T-helper 1 cell treated with Interleukin-12 subunit alpha and Interleukin-12 subunit beta and Interleukin-4 antibody, amounts not matched to agents 30 ng/mL and 1 ng/mL, for 36 hours (primary cell): Measurements from ENCODE around the gene RFX2. TPM values are rescaled to one million over a fixed set of nuclear protein-coding genes. Genes with fewer than 3 reads are reported as not detected.
"Not testable (repeated sequence)": the region's sequence is repeated elsewhere in the genome, so short reads cannot be mapped to it uniquely, and the experiment has no call there.

ENCODE experiments used
- intact Hi-C: fragments of 100-400 bp; cut with micrococcal nuclease; formaldehyde crosslinking; loops from one replicate; pipeline ENCODE4 v1.15.1; 2024
- total RNA-seq: library from RNA; stranded (reverse); gene quantifications from 2 replicates; pipeline ENCODE4 v1.2.3, GENCODE V29; 2022

RFX2 gene
- total RNA-seq, 1 donor from 2014 or later, result 8.9 TPM

DNA sequence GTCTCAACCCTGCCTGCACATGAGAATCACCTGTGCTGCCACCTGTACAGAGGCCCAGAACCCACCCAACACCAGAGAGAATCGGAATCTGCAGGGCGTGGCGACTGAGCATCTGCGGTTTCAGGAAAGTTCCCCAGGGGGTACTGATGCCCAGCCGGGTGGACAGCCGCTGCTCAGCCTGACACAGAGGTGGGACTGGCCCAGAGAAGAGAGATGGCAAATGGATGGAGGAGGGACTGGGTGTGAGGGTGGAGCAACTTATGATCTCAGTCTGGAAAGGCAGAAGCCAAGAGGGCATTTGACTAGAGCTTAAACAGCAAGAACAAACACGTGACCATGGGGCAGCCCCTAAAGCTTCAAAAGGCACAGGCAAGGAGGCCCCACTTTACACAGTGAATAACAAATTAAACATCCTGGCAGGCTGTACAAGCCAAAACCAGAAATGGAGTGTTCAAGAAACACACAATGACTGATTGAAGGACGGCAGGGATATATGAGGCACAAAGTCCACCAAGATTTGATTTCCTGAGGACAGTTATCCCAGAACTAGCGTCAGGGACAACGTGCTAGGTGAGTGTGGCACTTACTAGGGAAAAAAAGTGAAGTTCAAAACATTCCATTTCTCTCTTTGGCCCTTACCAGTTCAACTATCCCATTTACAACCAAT, 135.4 kb downstream of the RFX2 start:
- intact Hi-C loops, result loop anchor here (5.0 to 10.0 kb wide), 4 partner anchors 137 to 1560 kb away; partner anchors contain the start of genes GPR108, PNPLA6, RFX2 and SAFB

- intact Hi-C loops, result loop anchor here (10.0 kb wide), 1 partner anchor 1561 kb away; the partner anchor contains the start of gene PNPLA6
Observed at GRCh38 chr19:5973867-5974635, 136.2 kb downstream of the RFX2 start.

GRCh38 chr19:5973376-5973775, 136.9 kb downstream of the RFX2 start:
- intact Hi-C loops, result loop anchor here (10.0 kb wide), 1 partner anchor 1561 kb away; the partner anchor contains the start of gene PNPLA6

GRCh38 chr19:5972355-5972731, 138.0 kb downstream of the RFX2 start:
- intact Hi-C loops, result loop anchor here (10.0 kb wide), 1 partner anchor 1562 kb away; the partner anchor contains the start of gene PNPLA6

GRCh38 chr19:5971714-5972354, 138.5 kb downstream of the RFX2 start:
- intact Hi-C loops, result loop anchor here (10.0 kb wide), 1 partner anchor 1563 kb away; the partner anchor contains the start of gene PNPLA6

DNA sequence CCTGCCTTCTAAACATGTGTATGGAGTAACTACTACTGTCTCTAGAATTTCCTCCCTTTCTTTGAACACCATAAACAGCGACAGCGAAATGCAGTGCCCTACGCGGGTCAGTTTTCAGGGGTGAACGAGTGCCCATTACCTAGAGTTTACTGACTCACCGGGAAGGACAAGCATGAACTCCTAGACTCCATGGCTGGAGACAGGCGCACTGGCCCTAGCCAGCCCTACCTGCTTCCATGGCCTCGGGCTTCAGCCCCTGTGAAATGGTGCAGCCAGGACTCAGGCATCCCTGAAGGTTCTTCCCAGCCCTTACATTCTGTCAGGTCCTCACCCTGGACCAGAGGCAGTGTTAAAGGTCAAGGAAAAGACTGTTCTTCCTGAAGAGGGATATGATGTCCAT, 140.8 kb downstream of the RFX2 start:
- intact Hi-C loops, result no loop called here

DNA sequence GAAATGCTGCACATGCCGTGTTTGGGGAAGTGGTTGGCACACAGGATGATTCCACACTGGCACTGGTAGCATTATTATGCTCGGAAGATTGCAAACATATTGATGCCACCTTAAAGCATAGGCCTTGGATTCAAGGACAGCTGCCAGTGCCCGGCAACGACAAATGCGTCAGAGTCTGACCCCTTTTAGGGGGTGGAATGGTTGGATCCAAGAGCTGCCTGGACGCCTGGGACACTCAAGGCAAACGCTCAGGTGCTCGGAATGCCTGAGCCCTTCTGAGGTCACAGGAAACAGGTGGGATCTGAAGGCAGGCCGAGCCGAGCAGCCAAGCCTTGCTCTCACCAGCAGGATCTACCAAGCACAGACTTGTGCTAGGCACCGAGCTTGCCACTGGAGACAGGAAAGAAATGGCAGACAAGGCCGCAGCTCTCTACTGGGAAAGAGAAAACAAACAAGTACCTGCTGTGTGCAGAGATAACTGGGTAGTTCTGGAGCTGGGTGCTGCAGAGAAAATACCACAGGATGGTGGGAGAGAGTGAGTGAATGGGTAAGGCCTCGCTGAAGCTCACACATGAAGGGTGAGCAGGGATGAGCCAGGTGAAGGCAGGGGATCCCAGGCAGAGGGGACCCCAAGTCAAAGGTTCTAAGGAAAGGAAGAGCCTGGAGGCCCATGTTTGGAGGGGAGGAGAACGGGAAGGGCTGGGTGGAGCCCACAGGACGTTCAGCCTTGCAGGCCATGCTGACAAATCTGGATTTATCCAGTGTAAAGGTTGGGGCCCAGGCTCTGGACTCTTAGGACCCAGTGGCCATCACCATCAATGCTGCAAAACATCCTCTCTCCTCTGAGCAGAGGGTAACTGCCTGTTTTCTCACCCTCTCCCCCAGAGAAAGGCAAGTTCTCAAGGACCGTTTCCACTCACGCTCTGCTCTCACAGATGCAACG, 141.6 kb downstream of the RFX2 start:
- intact Hi-C loops, result loop anchor here (1.0 kb wide), 3 partner anchors 10 to 54 kb away; partner anchors contain the start of gene RANBP3

GRCh38 chr19:5967994-5968430, 142.3 kb downstream of the RFX2 start:
- intact Hi-C loops, result loop anchor here (1.0 kb wide), 3 partner anchors 10 to 54 kb away; partner anchors contain the start of gene RANBP3

DNA sequence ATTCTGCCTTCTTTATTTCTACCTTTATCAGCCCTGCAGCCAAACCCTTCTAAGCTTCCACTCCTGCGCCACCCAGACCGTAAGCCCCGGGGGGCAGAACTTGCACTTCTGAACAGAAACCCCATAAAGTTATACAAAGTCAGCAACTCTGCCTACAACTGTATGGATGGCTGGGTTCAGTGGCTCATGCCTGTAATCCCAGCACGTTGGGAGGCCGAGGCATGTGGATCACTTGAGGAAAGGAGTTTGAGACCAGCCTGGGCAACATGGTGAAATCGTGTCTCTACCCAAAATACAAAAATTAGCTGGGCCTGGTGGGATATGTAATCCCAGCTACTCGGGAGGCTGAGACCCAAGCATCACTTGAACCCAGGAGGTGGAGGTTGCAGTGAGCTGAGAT, 142.7 kb downstream of the RFX2 start:
- intact Hi-C loops, result no loop called here

- intact Hi-C loops, result no loop called here
Observed at GRCh38 chr19:5966941-5967340, 143.4 kb downstream of the RFX2 start.

DNA sequence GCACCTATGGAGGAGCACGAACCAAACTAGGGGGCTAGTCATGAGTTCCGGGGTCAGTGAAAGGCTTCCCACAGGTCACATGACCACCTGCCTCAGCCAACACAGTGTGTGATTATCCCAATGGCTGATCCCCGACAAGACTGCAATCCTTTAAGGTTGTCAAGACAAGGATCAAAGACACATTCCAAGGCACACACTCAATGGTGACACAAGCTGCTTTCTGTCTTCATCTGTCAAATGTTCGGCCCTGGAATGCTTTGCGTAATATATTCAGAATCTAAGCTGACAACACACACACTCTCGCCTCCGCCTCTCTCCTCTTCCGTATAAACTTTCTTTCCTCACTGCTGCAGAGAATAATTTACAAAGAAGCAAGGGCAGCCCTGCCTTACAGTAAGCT, 144.1 kb downstream of the RFX2 start:
- intact Hi-C loops, result no loop called here

DNA sequence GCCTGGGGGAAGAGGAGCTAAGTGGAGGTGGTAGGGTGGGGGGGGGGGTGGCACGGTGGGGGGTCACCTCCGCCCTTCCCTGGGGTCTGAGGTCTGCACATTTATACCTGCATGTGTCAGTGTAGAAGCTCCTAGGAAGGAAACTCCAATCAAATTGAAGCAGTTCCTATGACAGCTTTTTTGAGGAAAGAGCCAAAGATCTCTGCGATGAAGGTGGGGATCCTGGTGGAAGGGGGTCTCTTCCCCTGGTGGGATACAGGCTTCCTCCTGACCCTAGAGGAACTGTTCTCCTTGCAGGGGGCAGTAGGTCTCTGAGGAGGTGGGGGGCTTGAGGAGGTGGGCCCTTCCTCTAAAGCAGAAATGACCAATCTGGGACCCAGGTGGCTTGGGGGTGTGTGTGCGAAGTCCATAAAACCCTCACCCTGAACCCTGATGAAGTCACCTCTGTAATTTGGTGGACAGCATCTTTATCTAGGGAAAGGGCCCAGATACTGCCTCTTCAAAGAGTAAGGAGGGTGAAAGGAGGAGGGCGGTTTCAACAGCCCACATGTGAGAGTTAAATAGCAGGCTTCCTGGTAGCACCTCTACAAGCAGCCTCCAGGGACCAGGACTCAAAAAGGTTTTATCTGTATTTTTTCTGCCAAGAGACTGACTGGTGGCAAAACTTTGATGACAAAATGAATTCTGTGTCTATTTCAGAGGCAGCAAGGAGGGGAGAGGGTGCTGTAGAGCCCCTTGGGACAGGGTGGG, 145.3 kb downstream of the RFX2 start:
- intact Hi-C loops, result no loop called here

DNA sequence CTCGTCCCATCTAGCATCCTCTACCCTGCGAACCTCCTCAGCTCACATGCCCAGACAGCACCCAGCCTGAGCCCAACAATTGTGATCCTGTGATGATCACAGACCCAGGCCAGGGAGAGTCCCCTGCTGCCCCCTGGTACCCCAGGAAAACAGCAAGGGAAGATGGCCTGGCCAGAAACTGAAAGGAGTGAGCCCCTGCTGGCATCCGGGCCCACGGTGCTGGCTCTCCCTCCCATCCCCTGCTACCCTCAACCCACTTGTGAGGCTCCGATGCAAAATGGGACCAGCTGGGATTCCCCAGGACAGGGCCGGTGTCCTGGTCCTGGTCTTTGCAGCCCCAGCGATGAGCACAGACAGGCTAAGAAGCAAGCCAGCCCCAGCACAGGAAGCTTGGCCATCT, 146.4 kb downstream of the RFX2 start:
- intact Hi-C loops, result loop anchor here (2.0 kb wide), 1 partner anchor 15 kb away; no protein-coding TSS in a partner anchor

DNA sequence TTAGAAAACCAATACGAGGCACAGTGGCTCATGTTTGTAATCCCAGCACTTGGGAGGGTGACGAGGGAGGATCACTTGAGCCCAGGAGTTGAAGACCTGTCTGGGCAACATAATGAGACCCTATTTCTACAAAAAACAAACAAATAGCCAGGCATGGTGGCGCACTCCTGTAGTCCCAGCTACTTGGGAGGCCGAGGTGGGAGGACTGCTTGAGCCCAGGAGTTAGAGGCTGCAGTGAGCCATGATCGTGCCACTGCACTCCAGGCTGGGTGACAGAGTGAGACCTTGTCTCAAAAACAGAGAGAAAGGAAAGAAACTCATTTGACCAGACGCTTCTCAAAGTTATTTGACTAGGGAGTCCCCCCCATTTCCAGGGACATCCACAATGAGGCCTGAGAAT, 147.0 kb downstream of the RFX2 start:
- intact Hi-C loops, result loop anchor here (2.0 kb wide), 1 partner anchor 14 kb away; no protein-coding TSS in a partner anchor

DNA sequence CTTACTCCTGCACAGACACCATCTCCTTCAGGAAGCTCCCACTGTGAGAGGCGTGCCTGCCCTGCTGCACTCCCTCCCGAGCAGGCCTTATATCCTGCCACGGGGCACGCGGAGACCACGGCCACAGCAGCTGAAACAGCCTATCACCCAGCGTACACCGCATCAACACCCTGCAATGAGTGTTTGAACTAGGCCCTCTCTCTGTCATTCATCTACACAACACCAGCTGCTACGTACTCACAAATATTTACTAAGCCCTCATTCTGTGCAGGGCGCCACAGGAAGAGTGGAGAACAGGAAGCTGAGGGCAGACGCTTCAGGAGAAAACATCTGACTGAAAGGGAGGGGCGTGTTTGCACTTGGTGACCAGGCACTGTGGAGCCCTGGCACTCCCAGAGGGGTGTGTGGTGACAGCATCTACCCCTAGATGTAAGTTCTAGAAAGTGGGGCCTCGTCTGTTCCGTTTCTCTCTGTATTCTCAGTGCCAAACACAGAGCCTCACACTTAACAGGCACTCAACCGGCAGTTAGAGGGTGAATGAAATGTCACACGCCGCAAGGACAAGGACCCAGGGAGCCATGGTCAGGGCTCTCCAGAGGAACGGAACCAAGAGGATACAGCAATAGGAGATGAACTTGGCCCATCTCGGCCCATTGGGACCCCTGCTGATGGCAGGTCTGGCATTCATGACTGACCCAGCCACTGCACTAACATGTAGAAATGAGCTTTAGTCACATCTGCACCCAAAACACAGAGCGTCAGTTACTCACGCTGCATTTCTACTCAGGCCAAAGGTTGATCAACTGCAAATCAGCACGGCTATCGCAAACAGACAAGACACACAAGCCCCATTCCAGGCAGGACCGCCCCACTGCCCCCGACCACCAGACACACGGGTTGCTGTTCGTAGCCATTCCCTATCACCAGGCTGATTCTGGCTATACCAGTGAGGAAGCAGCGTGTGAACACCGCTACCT, 148.0 kb downstream of the RFX2 start:
- intact Hi-C loops, result loop anchor here (1.0 to 2.0 kb wide), 4 partner anchors 9 to 58 kb away; partner anchors contain the start of genes RANBP3 and VMAC

DNA sequence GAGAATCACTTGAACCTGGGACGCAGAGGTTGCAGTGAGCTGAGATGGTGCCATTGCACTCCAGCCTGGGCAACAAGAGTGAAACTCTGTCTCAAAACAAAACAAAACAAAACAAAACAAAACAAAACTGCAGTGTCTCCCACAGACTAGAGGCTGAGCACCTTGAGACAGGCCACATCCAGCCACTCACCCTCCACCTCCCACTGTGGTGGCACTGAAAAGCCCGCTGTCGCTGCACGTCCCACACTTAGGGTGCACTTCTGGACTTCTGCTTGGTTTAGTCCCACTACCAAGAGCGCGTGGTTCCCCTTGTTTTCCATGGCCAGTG, 148.7 kb downstream of the RFX2 start:
- intact Hi-C loops, result not testable (repeated sequence)

DNA sequence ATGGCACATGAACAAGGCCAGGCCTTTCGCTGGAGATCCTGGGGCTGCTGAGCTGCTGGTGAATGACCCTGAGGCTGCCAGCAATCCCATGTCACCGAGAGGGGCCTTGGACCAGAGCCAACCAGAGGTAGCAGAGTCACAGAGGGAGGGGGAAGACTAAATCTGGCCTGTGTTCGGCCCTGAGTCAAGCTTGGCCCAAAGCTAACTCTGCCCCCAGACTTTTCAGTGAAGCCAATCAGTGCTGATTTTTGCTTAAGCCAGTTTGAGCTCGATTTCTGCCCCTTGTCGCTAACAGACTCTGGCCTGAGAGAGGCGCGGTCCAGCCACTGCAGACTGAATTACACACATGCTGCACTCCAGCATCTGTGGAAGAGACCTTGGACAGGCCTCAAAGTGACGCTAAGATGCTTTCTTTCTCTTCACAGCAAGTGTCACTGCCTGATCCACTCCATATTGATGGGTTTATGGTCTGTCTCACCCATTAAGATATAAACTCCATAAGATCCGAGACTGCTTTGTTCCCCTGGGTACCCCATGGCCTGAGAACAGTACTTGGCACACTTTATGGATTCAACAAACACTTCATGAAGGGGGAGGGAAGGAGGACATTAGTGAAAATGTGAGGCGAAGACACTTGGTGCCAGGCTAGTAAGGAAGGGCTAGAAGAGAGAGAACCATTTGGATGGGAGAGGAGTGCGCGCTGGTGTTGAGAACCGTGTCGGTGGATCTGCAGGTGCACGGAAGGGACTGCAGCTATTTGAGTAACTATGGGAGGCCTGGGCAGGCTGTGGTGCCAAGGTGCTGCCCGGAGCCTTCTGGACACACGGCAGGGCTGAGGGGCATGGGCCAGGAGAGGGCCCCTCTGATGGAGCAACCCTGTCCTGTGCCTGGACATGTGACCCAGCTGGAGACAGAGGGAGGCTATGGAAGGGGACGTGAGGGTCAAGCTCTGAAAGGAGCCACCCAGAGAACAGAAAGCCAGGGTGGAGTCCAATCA, 150.0 kb downstream of the RFX2 start:
- intact Hi-C loops, result no loop called here
